Central memory CD8-positive, alpha-beta T cell (primary cell): ENCODE data around the gene CAB39L.
"Not testable (repeated sequence)": the region's sequence is repeated elsewhere in the genome, so short reads cannot be mapped to it uniquely, and the experiment has no call there.

ENCODE experiments used
- ATAC-seq: fragments of 150-1000 bp; cut with Tn5 transposase; replicated peaks from 2 replicates; pipeline ENCODE4 v1.10.0; 2022; ENCODE audit warnings: mild to moderate bottlenecking, moderate FRiP score, moderate number of reproducible peaks; ENCODE audit not compliant: poor library complexity, severe bottlenecking; ENCODE audit errors: extremely low read depth
- DNase-seq, 2 donors: peaks; one replicate each; pipeline ENCODE4 v3.0.0; 2021; ENCODE audit warnings: low spot score in 2 of 2
- H3K27ac Mint-ChIP-seq: one replicate; pipeline ENCODE4 v1.8.0; 2022; ENCODE audit warnings: low read depth, mild to moderate bottlenecking, moderate library complexity, mixed read lengths
- H3K27me3 Mint-ChIP-seq: one replicate; pipeline ENCODE4 v1.8.0; 2022; ENCODE audit warnings: mixed read lengths
- H3K36me3 Mint-ChIP-seq: one replicate; pipeline ENCODE4 v1.8.0; 2022; ENCODE audit warnings: mild to moderate bottlenecking, moderate library complexity, mixed read lengths; ENCODE audit not compliant: insufficient read depth
- H3K4me1 Mint-ChIP-seq: one replicate; pipeline ENCODE4 v1.8.0; 2022; ENCODE audit warnings: mixed read lengths
- H3K4me3 Mint-ChIP-seq: one replicate; pipeline ENCODE4 v1.8.0; 2022; ENCODE audit warnings: mild to moderate bottlenecking, moderate library complexity, mixed read lengths
- H3K9me3 Mint-ChIP-seq: one replicate; pipeline ENCODE4 v1.8.0; 2022; ENCODE audit warnings: mixed read lengths

Gene CAB39L

GRCh38 chr13:49298416-49298815 lies 145.4 kb downstream of the CAB39L start:
- no peak overlapping the region for H3K27ac Mint-ChIP-seq
- no peaks in the 10 kb centered on the region for H3K27me3 Mint-ChIP-seq
- peaks cover 6% of the 10 kb centered on the region for H3K4me1 Mint-ChIP-seq
- H3K9me3 Mint-ChIP-seq, result no peaks in the 10 kb centered on the region
- no peaks in the 10 kb centered on the region for H3K36me3 Mint-ChIP-seq
- ATAC-seq (no peak), DNase-seq (no peak)
- H3K4me3 Mint-ChIP-seq, result no peak overlapping the region

- no peak for DNase-seq
- H3K27me3 Mint-ChIP-seq, result no peaks in the 10 kb centered on the region
- ATAC-seq, result no peak
- H3K9me3 Mint-ChIP-seq, result no peaks in the 10 kb centered on the region
- no peak overlapping the region for H3K27ac Mint-ChIP-seq
- peaks cover 2% of the 10 kb centered on the region for H3K36me3 Mint-ChIP-seq
- peaks cover 6% of the 10 kb centered on the region for H3K4me1 Mint-ChIP-seq
- H3K4me3 Mint-ChIP-seq, result no peak overlapping the region
Observed at GRCh38 chr13:49297338-49297737, 146.5 kb downstream of the CAB39L start.

GRCh38 chr13:49296659-49297058 lies 147.2 kb downstream of the CAB39L start:
- no peak overlapping the region for H3K4me3 Mint-ChIP-seq
- no peak for DNase-seq
- ATAC-seq, result no peak
- H3K36me3 Mint-ChIP-seq, result peaks cover 2% of the 10 kb centered on the region
- no peaks in the 10 kb centered on the region for H3K27me3 Mint-ChIP-seq
- no peaks in the 10 kb centered on the region for H3K9me3 Mint-ChIP-seq
- H3K4me1 Mint-ChIP-seq, result peaks cover 6% of the 10 kb centered on the region
- H3K27ac Mint-ChIP-seq, result no peak overlapping the region

GRCh38 chr13:49295244-49295643 lies 148.6 kb downstream of the CAB39L start:
- DNase-seq (no peak), ATAC-seq (no peak)
- H3K27ac Mint-ChIP-seq, result no peak overlapping the region
- H3K9me3 Mint-ChIP-seq, result no peaks in the 10 kb centered on the region
- no peaks in the 10 kb centered on the region for H3K27me3 Mint-ChIP-seq
- no peak overlapping the region for H3K4me3 Mint-ChIP-seq
- no peaks in the 10 kb centered on the region for H3K4me1 Mint-ChIP-seq
- H3K36me3 Mint-ChIP-seq, result peaks cover 2% of the 10 kb centered on the region

GRCh38 chr13:49294723-49295122 lies 149.1 kb downstream of the CAB39L start:
- not testable (repeated sequence) for H3K36me3 Mint-ChIP-seq, H3K4me1 Mint-ChIP-seq, DNase-seq, H3K4me3 Mint-ChIP-seq, H3K9me3 Mint-ChIP-seq, H3K27me3 Mint-ChIP-seq, H3K27ac Mint-ChIP-seq, ATAC-seq

GRCh38 chr13:49292742-49293486 lies 150.9 kb downstream of the CAB39L start:
- peaks cover 7% of the 10 kb centered on the region for H3K36me3 Mint-ChIP-seq
- no peaks in the 10 kb centered on the region for H3K27me3 Mint-ChIP-seq
- H3K4me1 Mint-ChIP-seq, result no peaks in the 10 kb centered on the region
- DNase-seq, result no peak
- ATAC-seq, result no peak
- no peaks in the 10 kb centered on the region for H3K9me3 Mint-ChIP-seq
- no peak overlapping the region for H3K4me3 Mint-ChIP-seq
- H3K27ac Mint-ChIP-seq, result no peak overlapping the region

- H3K9me3 Mint-ChIP-seq, result no peaks in the 10 kb centered on the region
- no peaks in the 10 kb centered on the region for H3K4me1 Mint-ChIP-seq
- no peak overlapping the region for H3K4me3 Mint-ChIP-seq
- DNase-seq, result no peak
- peaks cover 13% of the 10 kb centered on the region for H3K36me3 Mint-ChIP-seq
- H3K27me3 Mint-ChIP-seq, result no peaks in the 10 kb centered on the region
- no peak for ATAC-seq
- H3K27ac Mint-ChIP-seq, result no peak overlapping the region
Observed at GRCh38 chr13:49288458-49288857, 155.4 kb downstream of the CAB39L start.

- no peak for ATAC-seq
- no peak overlapping the region for H3K27ac Mint-ChIP-seq
- no peaks in the 10 kb centered on the region for H3K4me1 Mint-ChIP-seq
- H3K4me3 Mint-ChIP-seq, result no peak overlapping the region
- no peaks in the 10 kb centered on the region for H3K27me3 Mint-ChIP-seq
- DNase-seq, result no peak
- peaks cover 13% of the 10 kb centered on the region for H3K36me3 Mint-ChIP-seq
- no peaks in the 10 kb centered on the region for H3K9me3 Mint-ChIP-seq
Observed at GRCh38 chr13:49287995-49288394, 155.9 kb downstream of the CAB39L start.

GRCh38 chr13:49279885-49280284 lies 164.0 kb downstream of the CAB39L start:
- no peak for ATAC-seq
- Mint-ChIP-seq H3K4me1 (no peaks in the 10 kb centered on the region), H3K36me3 (peaks cover 10% of the 10 kb centered on the region), H3K27ac (no peak overlapping the region), H3K9me3 (no peaks in the 10 kb centered on the region), H3K4me3 (no peak overlapping the region), H3K27me3 (no peaks in the 10 kb centered on the region)
- no peak for DNase-seq

- ATAC-seq (no peak), DNase-seq (no peak)
- Mint-ChIP-seq H3K27me3 (no peaks in the 10 kb centered on the region), H3K4me3 (no peak overlapping the region), H3K4me1 (no peaks in the 10 kb centered on the region), H3K27ac (no peak overlapping the region), H3K9me3 (no peaks in the 10 kb centered on the region), H3K36me3 (peaks cover 10% of the 10 kb centered on the region)
Observed at GRCh38 chr13:49279112-49279511, 164.8 kb downstream of the CAB39L start.

- no peak overlapping the region for H3K27ac Mint-ChIP-seq
- peaks cover 10% of the 10 kb centered on the region for H3K36me3 Mint-ChIP-seq
- no peak overlapping the region for H3K4me3 Mint-ChIP-seq
- no peaks in the 10 kb centered on the region for H3K9me3 Mint-ChIP-seq
- DNase-seq (no peak), ATAC-seq (no peak)
- no peaks in the 10 kb centered on the region for H3K4me1 Mint-ChIP-seq
- no peaks in the 10 kb centered on the region for H3K27me3 Mint-ChIP-seq
Observed at GRCh38 chr13:49278211-49278610, 165.7 kb downstream of the CAB39L start.

GRCh38 chr13:49272296-49272695 lies 171.6 kb downstream of the CAB39L start:
- Mint-ChIP-seq H3K4me1 (no peaks in the 10 kb centered on the region), H3K36me3 (peaks cover 9% of the 10 kb centered on the region), H3K4me3 (no peak overlapping the region), H3K27me3 (no peaks in the 10 kb centered on the region), H3K27ac (no peak overlapping the region), H3K9me3 (no peaks in the 10 kb centered on the region)
- ATAC-seq (no peak), DNase-seq (no peak)

GRCh38 chr13:49271264-49271663 lies 172.6 kb downstream of the CAB39L start:
- H3K36me3 Mint-ChIP-seq, result peaks cover 11% of the 10 kb centered on the region
- H3K27ac Mint-ChIP-seq, result no peak overlapping the region
- no peaks in the 10 kb centered on the region for H3K9me3 Mint-ChIP-seq
- no peaks in the 10 kb centered on the region for H3K27me3 Mint-ChIP-seq
- no peak for DNase-seq
- H3K4me3 Mint-ChIP-seq, result no peak overlapping the region
- H3K4me1 Mint-ChIP-seq, result no peaks in the 10 kb centered on the region
- no peak for ATAC-seq
